ENCODE data around the gene SVIL.
"Not testable (repeated sequence)": the region's sequence is repeated elsewhere in the genome, so short reads cannot be mapped to it uniquely, and the experiment has no call there.

Gene SVIL

DNA sequence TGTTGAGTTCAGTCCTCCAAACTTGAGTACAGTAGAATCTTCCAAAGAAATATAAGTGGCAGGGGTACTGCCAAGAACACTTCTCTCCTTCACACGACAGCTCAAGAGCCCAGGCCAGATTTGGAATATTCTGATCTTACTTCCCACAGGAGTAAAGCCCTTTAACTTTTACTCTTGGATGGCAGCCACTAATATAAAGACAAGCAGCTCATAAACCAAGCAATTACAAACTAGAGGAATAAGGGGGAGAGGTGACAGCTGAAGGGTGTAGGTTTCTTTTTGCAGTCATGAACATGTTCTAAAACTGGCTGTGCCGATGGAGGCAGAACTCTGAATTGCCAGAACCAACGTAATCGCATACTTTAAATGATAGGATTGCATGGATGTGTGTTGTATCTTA lies 74.8 kb downstream of the SVIL start:
- no peak overlapping the region for H3K9ac ChIP-seq (ENCODE audit: low read depth, low read length)
- no peaks in the 10 kb centered on the region for H3K36me3 ChIP-seq (ENCODE audit: control insufficient read depth, insufficient read depth, low read length)

DNA sequence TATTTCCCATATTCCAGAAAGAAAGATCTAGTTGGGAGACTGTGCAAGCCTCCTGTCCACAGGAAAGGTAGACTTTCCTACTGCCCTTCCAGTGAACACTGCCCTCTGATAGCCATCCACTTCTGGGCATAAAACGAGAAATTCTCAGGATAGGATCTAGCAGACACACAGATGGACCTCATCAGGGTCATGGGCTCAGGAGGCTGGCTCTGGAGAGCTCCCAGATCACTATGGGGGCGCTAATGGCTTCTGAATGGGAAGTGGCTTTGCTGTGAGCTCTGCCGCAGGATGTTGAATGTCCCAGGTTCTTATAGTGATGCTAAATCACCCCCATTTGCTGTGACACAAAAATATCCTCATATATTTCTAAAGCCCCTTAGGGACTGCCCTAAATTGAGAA lies 77.1 kb downstream of the SVIL start:
- H3K4me3 ChIP-seq (ENCODE audit: low read depth, low read length): no peak overlapping the region
- H3K9ac ChIP-seq (ENCODE audit: low read depth, low read length): no peak overlapping the region
- peaks cover 8% of the 10 kb centered on the region for H3K4me1 ChIP-seq (ENCODE audit: control insufficient read depth, insufficient read depth, low read length)
- no peaks in the 10 kb centered on the region for H3K9me3 ChIP-seq (ENCODE audit: control insufficient read depth, insufficient read depth, low read length)
- no peaks in the 10 kb centered on the region for H3K27me3 ChIP-seq (ENCODE audit: control insufficient read depth, insufficient read depth, low read length)
- no peaks in the 10 kb centered on the region for H3K36me3 ChIP-seq (ENCODE audit: control insufficient read depth, insufficient read depth, low read length)

More for the DNA sequence above, 74.8 kb downstream of the SVIL start:
- Histone ChIP-seq H3K9me3 (ENCODE audit: control insufficient read depth, insufficient read depth, low read length) (no peaks in the 10 kb centered on the region), H3K4me3 (ENCODE audit: low read depth, low read length) (no peak overlapping the region), H3K4me1 (ENCODE audit: control insufficient read depth, insufficient read depth, low read length) (peaks cover 8% of the 10 kb centered on the region), H3K27me3 (ENCODE audit: control insufficient read depth, insufficient read depth, low read length) (no peaks in the 10 kb centered on the region)

DNA sequence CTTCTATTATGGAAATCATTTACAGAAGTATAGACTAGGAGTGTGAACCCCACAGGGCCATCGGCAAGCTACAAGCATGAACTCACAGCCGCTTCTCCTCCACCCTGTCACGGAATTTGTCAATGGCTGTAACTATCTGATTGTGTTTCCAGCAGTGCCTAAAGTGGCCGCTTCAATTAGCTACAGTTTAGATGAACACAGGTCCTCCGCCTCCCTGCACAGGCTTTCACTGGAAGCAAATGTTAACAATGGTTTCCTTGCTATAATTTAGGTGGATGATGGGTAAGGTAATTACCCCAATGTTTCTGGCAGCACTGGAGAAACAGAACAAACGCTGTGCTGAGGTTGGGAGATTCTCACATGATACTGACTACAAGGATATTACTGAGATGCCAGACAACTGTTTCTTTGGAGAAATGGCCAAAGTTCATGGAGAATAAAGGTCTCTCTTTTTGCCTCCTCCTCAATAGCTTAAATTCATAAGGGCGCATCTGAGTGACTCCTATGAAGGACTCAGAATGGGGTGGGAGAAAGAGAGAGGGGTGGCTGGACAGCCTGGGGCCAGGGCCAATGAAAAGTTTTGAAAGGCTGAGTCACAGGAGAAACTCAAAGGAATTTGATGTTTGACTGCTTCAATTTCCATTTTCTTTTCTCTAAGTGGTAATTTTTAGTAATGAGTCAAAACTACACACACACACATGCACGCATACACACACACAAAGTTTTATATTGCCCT lies 78.9 kb downstream of the SVIL start:
- no peak overlapping the region for H3K9ac ChIP-seq (ENCODE audit: low read depth, low read length)
- no peaks in the 10 kb centered on the region for H3K9me3 ChIP-seq (ENCODE audit: control insufficient read depth, insufficient read depth, low read length)
- no peaks in the 10 kb centered on the region for H3K27me3 ChIP-seq (ENCODE audit: control insufficient read depth, insufficient read depth, low read length)
- peaks cover 8% of the 10 kb centered on the region for H3K4me1 ChIP-seq (ENCODE audit: control insufficient read depth, insufficient read depth, low read length)
- H3K36me3 ChIP-seq (ENCODE audit: control insufficient read depth, insufficient read depth, low read length): peaks cover 2% of the 10 kb centered on the region
- no peak overlapping the region for H3K4me3 ChIP-seq (ENCODE audit: low read depth, low read length)

DNA sequence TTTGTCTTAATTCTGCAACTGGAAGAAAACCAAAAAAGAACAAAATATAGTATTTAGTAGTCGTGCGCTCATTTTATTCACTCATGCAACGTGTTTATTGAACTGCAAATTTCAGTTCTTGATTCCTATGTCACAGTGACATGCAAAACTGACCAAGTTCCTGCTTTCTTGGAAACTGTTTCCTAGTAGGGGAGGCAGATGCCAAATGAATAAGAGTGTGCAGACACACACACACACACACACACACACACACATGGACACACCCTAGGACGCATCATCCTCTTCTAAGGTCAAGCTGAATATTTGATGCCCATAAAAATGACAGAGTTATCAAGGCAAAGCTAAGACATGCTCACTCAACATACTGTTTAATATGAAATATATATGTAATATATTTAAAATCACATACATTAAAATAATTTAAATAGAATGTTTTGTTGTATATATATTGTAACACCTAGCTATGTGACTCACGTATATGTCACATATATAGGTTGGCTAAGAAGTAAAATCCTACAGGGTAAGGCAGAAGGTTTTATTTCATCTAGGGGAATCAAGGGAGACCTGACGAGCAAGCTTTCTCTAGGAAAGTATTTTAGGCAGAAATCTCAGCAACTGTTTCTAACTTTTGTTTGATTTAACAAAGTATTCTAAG lies 79.6 kb downstream of the SVIL start:
- H3K9ac ChIP-seq (ENCODE audit: low read depth, low read length): no peak overlapping the region

DNA sequence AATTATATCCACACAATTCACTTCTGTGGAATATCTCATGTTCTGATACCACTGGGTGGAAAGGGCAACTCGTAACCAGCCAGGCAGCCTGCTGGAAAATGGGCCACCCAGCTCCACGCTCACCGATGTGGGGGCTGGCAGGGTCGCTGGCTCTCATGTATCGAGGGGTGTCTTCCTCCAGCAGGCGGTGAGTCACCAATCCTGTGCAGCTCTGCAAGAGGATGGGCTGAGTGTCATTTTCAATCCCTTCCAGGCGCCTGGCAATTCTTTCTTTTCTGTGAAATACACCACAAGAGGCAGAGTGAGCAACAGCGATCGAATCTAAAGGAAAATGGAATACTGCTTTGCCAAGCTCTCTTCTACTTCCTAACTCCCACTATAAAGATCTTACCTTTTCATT lies 80.1 kb downstream of the SVIL start:
- Histone ChIP-seq H3K4me1 (ENCODE audit: control insufficient read depth, insufficient read depth, low read length) (peaks cover 8% of the 10 kb centered on the region), H3K36me3 (ENCODE audit: control insufficient read depth, insufficient read depth, low read length) (peaks cover 6% of the 10 kb centered on the region), H3K9me3 (ENCODE audit: control insufficient read depth, insufficient read depth, low read length) (no peaks in the 10 kb centered on the region), H3K9ac (ENCODE audit: low read depth, low read length) (no peak overlapping the region), H3K4me3 (ENCODE audit: low read depth, low read length) (no peak overlapping the region), H3K27me3 (ENCODE audit: control insufficient read depth, insufficient read depth, low read length) (no peaks in the 10 kb centered on the region)

More for the DNA sequence above, 79.6 kb downstream of the SVIL start:
- no peak overlapping the region for H3K4me3 ChIP-seq (ENCODE audit: low read depth, low read length)
- H3K36me3 ChIP-seq (ENCODE audit: control insufficient read depth, insufficient read depth, low read length): peaks cover 6% of the 10 kb centered on the region
- H3K4me1 ChIP-seq (ENCODE audit: control insufficient read depth, insufficient read depth, low read length): peaks cover 8% of the 10 kb centered on the region
- no peaks in the 10 kb centered on the region for H3K27me3 ChIP-seq (ENCODE audit: control insufficient read depth, insufficient read depth, low read length)
- H3K9me3 ChIP-seq (ENCODE audit: control insufficient read depth, insufficient read depth, low read length): no peaks in the 10 kb centered on the region

DNA sequence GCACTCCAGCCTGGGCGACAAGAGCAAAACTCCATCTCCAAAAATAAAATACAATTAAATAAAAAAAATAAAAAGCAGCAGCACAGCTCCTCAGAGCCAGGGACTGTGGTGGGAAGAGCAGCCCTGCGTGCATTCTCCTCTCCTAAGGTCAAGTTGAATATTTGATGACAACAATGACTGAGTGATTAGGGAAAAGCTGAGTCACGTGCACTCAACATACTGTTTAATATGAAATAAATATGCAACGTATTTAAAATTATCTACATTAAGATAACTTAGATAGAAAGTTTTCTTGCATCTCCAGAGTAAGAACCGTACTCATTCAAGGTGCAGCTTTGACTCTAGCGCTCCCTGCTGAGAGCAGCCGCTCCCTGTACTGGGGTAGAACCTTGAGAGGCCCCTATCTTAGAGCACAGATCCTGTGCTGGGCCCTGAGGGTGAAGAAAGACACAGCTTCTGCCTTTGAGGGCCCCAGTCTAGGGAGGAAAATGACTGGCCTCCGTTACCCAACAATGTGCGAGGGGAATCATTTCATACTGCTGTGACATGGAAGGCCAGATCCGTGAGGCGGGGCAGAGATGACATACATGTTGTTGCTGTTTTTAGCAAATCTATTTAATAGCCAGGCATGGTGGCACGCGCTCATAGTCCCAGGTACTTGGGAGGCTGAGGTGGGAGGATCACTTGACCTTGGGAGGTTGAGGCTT lies 81.1 kb downstream of the SVIL start:
- Histone ChIP-seq H3K4me1 (ENCODE audit: control insufficient read depth, insufficient read depth, low read length) (peaks cover 8% of the 10 kb centered on the region), H3K9me3 (ENCODE audit: control insufficient read depth, insufficient read depth, low read length) (no peaks in the 10 kb centered on the region), H3K9ac (ENCODE audit: low read depth, low read length) (no peak overlapping the region), H3K36me3 (ENCODE audit: control insufficient read depth, insufficient read depth, low read length) (peaks cover 6% of the 10 kb centered on the region), H3K27me3 (ENCODE audit: control insufficient read depth, insufficient read depth, low read length) (no peaks in the 10 kb centered on the region), H3K4me3 (ENCODE audit: low read depth, low read length) (no peak overlapping the region)

DNA sequence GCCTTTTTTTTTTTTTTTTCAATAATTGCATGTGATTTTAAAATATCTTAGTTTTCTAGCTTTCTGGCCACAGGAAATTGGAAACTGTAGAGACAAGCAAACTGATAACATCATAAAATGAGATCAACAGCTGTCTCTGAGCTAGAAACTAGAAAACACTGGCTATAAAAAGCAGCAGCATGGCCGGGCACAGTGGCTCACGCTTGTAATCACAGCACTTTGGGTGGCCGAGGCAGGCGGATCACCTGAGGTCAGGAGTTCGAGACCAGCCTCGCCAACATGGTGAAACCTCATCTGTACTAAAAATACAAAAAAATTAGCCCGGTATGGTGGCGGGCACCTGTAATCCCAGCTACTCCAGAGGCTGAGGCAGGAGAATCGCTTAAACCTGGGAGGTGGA lies 81.7 kb downstream of the SVIL start:
- H3K36me3 ChIP-seq (ENCODE audit: control insufficient read depth, insufficient read depth, low read length); H3K27me3 ChIP-seq (ENCODE audit: control insufficient read depth, insufficient read depth, low read length); H3K9me3 ChIP-seq (ENCODE audit: control insufficient read depth, insufficient read depth, low read length); H3K9ac ChIP-seq (ENCODE audit: low read depth, low read length); H3K4me1 ChIP-seq (ENCODE audit: control insufficient read depth, insufficient read depth, low read length); H3K4me3 ChIP-seq (ENCODE audit: low read depth, low read length): not testable (repeated sequence)

DNA sequence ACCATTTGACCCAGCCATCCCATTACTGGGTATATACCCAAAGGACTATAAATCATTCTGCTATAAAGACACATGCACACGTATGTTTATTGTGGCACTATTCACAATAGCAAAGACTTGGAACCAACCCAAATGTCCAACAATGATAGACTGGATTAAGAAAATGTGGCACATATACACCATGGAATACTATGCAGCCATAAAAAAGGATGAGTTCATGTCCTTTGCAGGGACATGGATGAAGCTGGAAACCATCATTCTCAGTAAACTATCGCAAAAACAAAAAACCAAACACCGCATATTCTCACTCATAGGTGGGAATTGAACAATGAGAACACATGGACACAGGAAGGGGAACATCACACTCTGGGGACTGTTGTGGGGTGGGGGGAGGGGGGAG lies 85.3 kb downstream of the SVIL start:
- not testable (repeated sequence) for H3K27me3 ChIP-seq (ENCODE audit: control insufficient read depth, insufficient read depth, low read length); H3K4me1 ChIP-seq (ENCODE audit: control insufficient read depth, insufficient read depth, low read length); H3K4me3 ChIP-seq (ENCODE audit: low read depth, low read length); H3K9me3 ChIP-seq (ENCODE audit: control insufficient read depth, insufficient read depth, low read length); H3K9ac ChIP-seq (ENCODE audit: low read depth, low read length); H3K36me3 ChIP-seq (ENCODE audit: control insufficient read depth, insufficient read depth, low read length)

DNA sequence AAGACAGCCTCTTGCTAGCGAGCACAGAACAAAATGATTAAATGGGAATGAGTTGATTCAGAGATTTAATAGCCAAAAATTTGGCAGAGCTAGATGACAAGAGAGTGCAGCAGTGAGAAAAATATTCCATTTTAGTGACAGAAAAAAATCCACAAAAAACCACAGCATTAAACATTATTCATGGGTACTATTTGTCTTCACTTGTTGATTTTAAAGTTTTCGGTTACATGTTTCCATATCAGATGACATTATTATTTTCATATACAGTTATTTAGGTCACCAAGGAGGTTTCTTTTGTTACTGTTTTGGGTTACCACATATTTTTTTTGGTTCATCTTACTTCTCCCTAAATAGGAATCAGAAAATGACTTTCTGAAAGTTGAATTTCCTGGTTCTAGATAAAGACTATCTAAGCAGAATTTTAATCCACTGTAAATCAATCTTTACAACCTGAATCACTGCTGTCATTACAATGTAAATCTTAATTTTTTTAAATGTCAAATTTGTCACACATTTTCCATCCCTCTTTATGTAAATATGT lies 87.9 kb downstream of the SVIL start:
- Histone ChIP-seq H3K9ac (ENCODE audit: low read depth, low read length) (no peak overlapping the region), H3K9me3 (ENCODE audit: control insufficient read depth, insufficient read depth, low read length) (no peaks in the 10 kb centered on the region), H3K27me3 (ENCODE audit: control insufficient read depth, insufficient read depth, low read length) (no peaks in the 10 kb centered on the region), H3K4me1 (ENCODE audit: control insufficient read depth, insufficient read depth, low read length) (no peaks in the 10 kb centered on the region), H3K36me3 (ENCODE audit: control insufficient read depth, insufficient read depth, low read length) (peaks cover 6% of the 10 kb centered on the region), H3K4me3 (ENCODE audit: low read depth, low read length) (no peak overlapping the region)

DNA sequence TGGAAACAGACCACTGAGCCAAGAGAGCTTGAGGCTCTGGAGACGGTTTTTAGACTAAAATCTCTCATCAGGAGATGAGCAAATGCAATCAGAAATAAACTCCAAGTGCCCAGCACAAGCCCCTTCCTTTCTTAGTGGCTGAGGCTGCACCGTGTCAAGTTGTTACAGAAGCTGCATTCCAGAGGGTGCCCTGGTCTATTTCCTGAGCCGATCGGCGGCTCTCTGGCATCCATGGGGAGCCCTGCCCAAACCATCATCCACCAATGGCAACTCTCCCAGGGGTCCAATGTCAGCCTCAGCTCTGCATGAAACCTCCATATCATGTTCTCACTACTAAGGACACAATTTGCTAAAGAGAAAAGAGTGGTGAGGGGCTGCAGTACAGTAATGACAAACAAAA lies 89.6 kb downstream of the SVIL start:
- Histone ChIP-seq H3K9ac (ENCODE audit: low read depth, low read length) (no peak overlapping the region), H3K4me1 (ENCODE audit: control insufficient read depth, insufficient read depth, low read length) (no peaks in the 10 kb centered on the region), H3K4me3 (ENCODE audit: low read depth, low read length) (no peak overlapping the region), H3K27me3 (ENCODE audit: control insufficient read depth, insufficient read depth, low read length) (no peaks in the 10 kb centered on the region), H3K9me3 (ENCODE audit: control insufficient read depth, insufficient read depth, low read length) (no peaks in the 10 kb centered on the region), H3K36me3 (ENCODE audit: control insufficient read depth, insufficient read depth, low read length) (no peaks in the 10 kb centered on the region)

DNA sequence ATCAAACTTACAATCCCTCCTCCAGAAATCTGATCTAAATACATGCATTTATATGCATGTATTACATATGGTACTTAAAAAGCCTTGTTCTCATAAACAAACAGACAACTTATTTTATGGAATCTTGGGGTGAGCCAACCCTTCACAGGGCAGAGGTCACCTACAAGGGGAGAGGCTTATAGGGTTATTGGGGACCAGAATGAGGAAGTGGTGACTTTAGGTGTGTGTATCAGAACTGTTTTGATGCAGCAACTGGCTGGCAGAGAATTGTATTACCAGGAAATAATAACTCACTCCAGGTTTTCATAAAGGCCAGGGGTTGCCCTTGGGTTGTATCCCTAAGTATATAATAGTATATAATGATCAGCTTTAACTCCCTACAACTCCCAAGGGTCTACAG lies 91.1 kb downstream of the SVIL start:
- Histone ChIP-seq H3K9ac (ENCODE audit: low read depth, low read length) (peak overlapping the region; percentile 8), H3K4me3 (ENCODE audit: low read depth, low read length) (no peak overlapping the region), H3K36me3 (ENCODE audit: control insufficient read depth, insufficient read depth, low read length) (no peaks in the 10 kb centered on the region)

DNA sequence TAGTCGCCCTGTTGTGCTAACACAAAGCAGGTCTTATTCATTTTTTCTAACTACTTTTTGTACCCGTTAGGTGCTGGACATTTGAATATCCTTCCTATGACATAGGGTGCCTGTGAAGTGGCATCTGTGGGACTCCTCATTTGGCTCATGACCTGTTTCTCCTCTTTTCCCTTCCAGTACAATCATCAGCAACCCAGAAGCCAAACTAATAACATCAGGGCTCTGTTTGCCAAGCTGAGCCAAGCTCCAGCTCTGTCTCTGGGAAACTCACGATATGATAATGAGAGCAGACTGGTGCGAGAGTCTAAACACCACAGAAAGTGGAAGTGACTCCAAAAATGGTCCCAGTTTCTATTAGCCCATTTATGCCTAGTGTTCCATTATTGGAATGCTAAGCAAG lies 92.0 kb downstream of the SVIL start:
- H3K27me3 ChIP-seq (ENCODE audit: control insufficient read depth, insufficient read depth, low read length): no peaks in the 10 kb centered on the region

More for the DNA sequence above, 91.1 kb downstream of the SVIL start:
- Histone ChIP-seq H3K4me1 (ENCODE audit: control insufficient read depth, insufficient read depth, low read length) (peaks cover 3% of the 10 kb centered on the region), H3K9me3 (ENCODE audit: control insufficient read depth, insufficient read depth, low read length) (no peaks in the 10 kb centered on the region), H3K27me3 (ENCODE audit: control insufficient read depth, insufficient read depth, low read length) (no peaks in the 10 kb centered on the region)

More for the DNA sequence above, 92.0 kb downstream of the SVIL start:
- Histone ChIP-seq H3K9ac (ENCODE audit: low read depth, low read length) (no peak overlapping the region), H3K4me3 (ENCODE audit: low read depth, low read length) (no peak overlapping the region), H3K4me1 (ENCODE audit: control insufficient read depth, insufficient read depth, low read length) (peaks cover 3% of the 10 kb centered on the region), H3K36me3 (ENCODE audit: control insufficient read depth, insufficient read depth, low read length) (no peaks in the 10 kb centered on the region), H3K9me3 (ENCODE audit: control insufficient read depth, insufficient read depth, low read length) (no peaks in the 10 kb centered on the region)
